MCF 10A (cell line): ENCODE data around the gene PTCH1. TPM values are rescaled to one million over a fixed set of nuclear protein-coding genes. Genes with fewer than 3 reads are reported as not detected.

ENCODE experiments used
- BruUV-seq: library from RNA; stranded (reverse); fragments of 400-500 nt; replicated peaks from 2 replicates; lab custom pipeline; 2021; lab: Mats Ljungman, UMichigan
- CTCF ChIA-PET: fragments of 300-600 bp; sonication (Branson Sonifier 250); formaldehyde crosslinking; extraction: SDS; loops from one replicate; lab custom pipeline; 2021; ENCODE audit warnings: antibody characterized with exemption, inconsistent platforms; lab: Yijun Ruan, JAX
- POLR2A ChIA-PET: fragments of 300-600, 350-650 bp; sonication (Branson Sonifier 250); formaldehyde crosslinking; extraction: SDS; loops from one replicate; lab custom pipeline; 2020; ENCODE audit warnings: antibody characterized with exemption, inconsistent platforms; lab: Yijun Ruan, JAX
- DNase-seq: peaks from one replicate; pipeline ENCODE4 v3.0.0-alpha.2; 2018; ENCODE audit not compliant: unreplicated experiment
- H3K27ac Mint-ChIP-seq: one replicate; pipeline ENCODE4 v1.8.0; 2022; ENCODE audit warnings: mild to moderate bottlenecking, low read depth, mixed read lengths; ENCODE audit not compliant: unreplicated experiment
- H3K27me3 Mint-ChIP-seq: one replicate; pipeline ENCODE4 v1.8.0; 2022; ENCODE audit warnings: mixed read lengths; ENCODE audit not compliant: insufficient read depth, unreplicated experiment
- H3K36me3 Mint-ChIP-seq: one replicate; pipeline ENCODE4 v1.8.0; 2022; ENCODE audit warnings: mild to moderate bottlenecking, moderate library complexity, mixed read lengths; ENCODE audit not compliant: insufficient read depth, unreplicated experiment
- H3K4me1 Mint-ChIP-seq: one replicate; pipeline ENCODE4 v1.8.0; 2022; ENCODE audit warnings: mixed read lengths; ENCODE audit not compliant: insufficient read depth, unreplicated experiment
- H3K4me3 Mint-ChIP-seq: one replicate; pipeline ENCODE4 v1.8.0; 2022; ENCODE audit warnings: mild to moderate bottlenecking, moderate library complexity, mixed read lengths; ENCODE audit not compliant: unreplicated experiment
- H3K9me3 Mint-ChIP-seq: one replicate; pipeline ENCODE4 v1.8.0; 2022; ENCODE audit warnings: mixed read lengths; ENCODE audit not compliant: unreplicated experiment
- CTCF ChIP-seq: fragments of 200-600 bp; IDR thresholded peaks from one replicate; pipeline ENCODE4 v1.8.0; 2022; ENCODE audit warnings: antibody characterized with exemption, mild to moderate bottlenecking; ENCODE audit not compliant: unreplicated experiment
- intact Hi-C: fragments of 100-400 bp; cut with micrococcal nuclease; formaldehyde crosslinking; loops from 2 replicates; pipeline ENCODE4 v1.14.1; 2022
- total RNA-seq: library from RNA; stranded (reverse); gene quantifications from 2 replicates; pipeline ENCODE4 v1.2.3, GENCODE V29; 2022

PTCH1 gene
- total RNA-seq, 1 experiment from 2014 or later, result 3.6 TPM

GRCh38 chr9:95477441-95477840 is 39.3 kb downstream of the PTCH1 start:
- BruUV-seq, result no TSS peak
- no peak overlapping the region for H3K27ac Mint-ChIP-seq
- no peaks in the 10 kb centered on the region for H3K9me3 Mint-ChIP-seq
- ChIA-PET CTCF (no interaction called here), POLR2A (no interaction called here)
- TF ChIP-seq CTCF, result no peak
- no peak overlapping the region for H3K4me3 Mint-ChIP-seq
- H3K36me3 Mint-ChIP-seq, result peaks cover 37% of the 10 kb centered on the region
- H3K27me3 Mint-ChIP-seq, result no peaks in the 10 kb centered on the region
- intact Hi-C loops, result no loop called here
- no peaks in the 10 kb centered on the region for H3K4me1 Mint-ChIP-seq
- no peak for DNase-seq

- H3K36me3 Mint-ChIP-seq, result peaks cover 24% of the 10 kb centered on the region
- H3K27ac Mint-ChIP-seq, result no peak overlapping the region
- ChIA-PET POLR2A (interaction anchor here (0.6 kb wide), 1 partner anchor 28 kb away, joined by 3 read pairs; no protein-coding TSS in a partner anchor), CTCF (no interaction called here)
- no peaks in the 10 kb centered on the region for H3K27me3 Mint-ChIP-seq
- no peak for TF ChIP-seq CTCF
- H3K4me3 Mint-ChIP-seq, result no peak overlapping the region
- no peaks in the 10 kb centered on the region for H3K4me1 Mint-ChIP-seq
- no peak for DNase-seq
- no peaks in the 10 kb centered on the region for H3K9me3 Mint-ChIP-seq
- intact Hi-C loops, result no loop called here
- no TSS peak for BruUV-seq
Observed at GRCh38 chr9:95468791-95469190, 48.0 kb downstream of the PTCH1 start.

GRCh38 chr9:95465115-95465514 is 51.7 kb downstream of the PTCH1 start:
- CTCF ChIA-PET, result interaction anchor here (1.7 kb wide), 1 partner anchor 13 kb away, joined by 4 read pairs; no protein-coding TSS in a partner anchor

More at GRCh38 chr9:95465115-95465514, 51.7 kb downstream of the PTCH1 start:
- Mint-ChIP-seq H3K27me3 (no peaks in the 10 kb centered on the region), H3K36me3 (peaks cover 18% of the 10 kb centered on the region), H3K9me3 (no peaks in the 10 kb centered on the region), H3K27ac (no peak overlapping the region), H3K4me3 (no peak overlapping the region), H3K4me1 (peaks cover 10% of the 10 kb centered on the region)
- POLR2A ChIA-PET, result interaction anchor here (0.6 kb wide), 1 partner anchor 849 kb away, joined by 3 read pairs; no protein-coding TSS in a partner anchor
- intact Hi-C loops, result no loop called here
- BruUV-seq, result no TSS peak
- DNase-seq, result no peak
- TF ChIP-seq CTCF, result no peak
